ENCODE measurements around the gene ASRGL1.

ASRGL1 gene

GRCh38 chr11:62419314-62419929 is 82.2 kb downstream of the ASRGL1 start:
- no peak for DNase-seq

DNA sequence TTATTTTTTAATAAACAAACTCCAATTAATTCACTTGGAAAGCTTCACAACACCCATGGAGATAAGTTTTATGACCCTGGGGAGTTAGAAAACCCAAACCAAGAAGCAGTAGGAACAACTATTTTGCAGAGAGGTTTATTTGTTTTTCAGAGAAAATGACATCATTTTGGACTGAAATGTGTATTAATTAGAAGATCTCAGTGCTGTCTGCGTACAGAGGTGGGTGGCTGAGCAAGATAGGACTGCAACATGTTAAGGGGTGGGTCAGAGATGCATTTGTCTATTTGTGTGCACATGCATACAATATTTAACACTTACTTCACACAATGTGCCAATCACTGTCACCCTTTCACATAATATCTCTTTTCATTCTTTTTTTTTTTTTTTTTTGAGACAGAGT is 82.7 kb downstream of the ASRGL1 start:
- no peak for DNase-seq

DNA sequence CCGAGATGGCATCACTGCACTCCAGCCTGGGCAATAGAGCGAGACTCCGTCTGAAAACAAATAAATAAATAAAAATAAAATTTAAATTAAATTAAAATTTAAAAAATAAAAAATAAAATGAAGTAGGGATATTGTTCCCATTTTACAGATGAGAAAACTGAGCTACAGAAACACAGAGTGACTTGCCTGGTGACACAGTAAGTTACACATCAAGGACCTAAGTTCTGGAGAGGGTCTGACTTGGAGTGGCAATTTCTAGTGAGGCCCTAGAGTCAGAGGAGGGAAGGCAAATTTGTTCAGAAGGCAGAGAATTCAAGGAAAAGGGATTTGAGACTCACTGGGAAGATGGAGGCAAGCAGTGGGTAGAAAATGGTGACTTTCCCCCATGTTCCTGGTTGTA is 83.6 kb downstream of the ASRGL1 start:
- no peak for DNase-seq

- DNase-seq, result no peak
Observed at GRCh38 chr11:62421996-62422395, 84.7 kb downstream of the ASRGL1 start.

DNA sequence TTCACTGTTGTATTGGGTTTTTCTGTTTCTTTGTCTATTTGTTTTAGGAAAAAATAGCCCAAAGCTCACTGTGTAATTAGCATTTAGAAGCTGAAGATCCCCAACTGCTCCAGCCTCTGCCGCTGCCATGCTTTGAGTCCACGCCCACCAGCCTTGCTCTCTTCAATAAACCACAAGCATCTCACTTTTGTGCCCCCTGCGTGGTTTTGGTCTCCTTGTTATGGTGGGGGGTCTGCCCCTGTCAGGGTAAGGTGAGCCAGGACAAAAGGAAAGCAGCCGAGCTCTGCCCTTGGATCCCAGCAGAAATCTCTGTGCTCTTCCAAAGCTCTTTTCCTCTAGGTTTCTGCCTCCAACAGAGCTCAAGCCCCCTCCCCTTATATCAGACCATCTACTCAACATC is 85.8 kb downstream of the ASRGL1 start:
- DNase-seq, result no peak

GRCh38 chr11:62427630-62428233 is 90.5 kb downstream of the ASRGL1 start:
- DNase-seq, result no peak

DNA sequence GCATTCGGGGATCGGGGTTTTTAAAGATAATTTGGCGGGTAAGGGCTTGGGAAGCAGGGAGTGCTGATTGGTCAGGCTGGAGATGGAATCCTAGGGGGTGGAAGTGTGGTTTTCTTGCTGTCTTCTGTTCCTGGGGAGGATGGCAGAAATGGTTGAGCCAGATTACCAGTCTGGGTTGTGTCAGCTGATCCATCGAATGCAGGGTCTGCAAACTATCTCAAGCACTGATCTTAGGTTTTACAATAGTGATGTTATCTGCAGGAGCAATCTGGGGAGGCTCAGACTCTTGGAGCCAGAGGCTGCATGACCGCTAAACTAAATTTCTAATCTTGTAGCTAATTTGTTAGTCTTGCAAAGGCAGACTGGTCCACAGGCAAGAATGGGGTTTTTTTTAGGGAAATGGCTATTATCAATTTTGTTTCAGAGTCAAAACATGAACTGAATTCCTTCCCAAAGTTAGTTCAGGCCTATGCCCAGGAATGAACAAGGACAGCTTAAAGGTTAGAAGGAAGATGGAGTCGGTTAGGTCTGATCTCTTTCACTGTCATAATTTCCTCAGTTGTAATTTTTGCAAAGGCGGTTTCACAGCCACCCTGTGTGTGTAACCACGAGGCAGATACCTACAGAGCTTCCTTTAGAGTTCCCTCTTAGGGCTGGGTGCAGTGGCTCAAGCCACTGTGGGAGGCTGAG is 91.8 kb downstream of the ASRGL1 start:
- DNase-seq, result no peak

GRCh38 chr11:62430425-62430824 is 93.2 kb downstream of the ASRGL1 start:
- DNase-seq, result no peak

DNA sequence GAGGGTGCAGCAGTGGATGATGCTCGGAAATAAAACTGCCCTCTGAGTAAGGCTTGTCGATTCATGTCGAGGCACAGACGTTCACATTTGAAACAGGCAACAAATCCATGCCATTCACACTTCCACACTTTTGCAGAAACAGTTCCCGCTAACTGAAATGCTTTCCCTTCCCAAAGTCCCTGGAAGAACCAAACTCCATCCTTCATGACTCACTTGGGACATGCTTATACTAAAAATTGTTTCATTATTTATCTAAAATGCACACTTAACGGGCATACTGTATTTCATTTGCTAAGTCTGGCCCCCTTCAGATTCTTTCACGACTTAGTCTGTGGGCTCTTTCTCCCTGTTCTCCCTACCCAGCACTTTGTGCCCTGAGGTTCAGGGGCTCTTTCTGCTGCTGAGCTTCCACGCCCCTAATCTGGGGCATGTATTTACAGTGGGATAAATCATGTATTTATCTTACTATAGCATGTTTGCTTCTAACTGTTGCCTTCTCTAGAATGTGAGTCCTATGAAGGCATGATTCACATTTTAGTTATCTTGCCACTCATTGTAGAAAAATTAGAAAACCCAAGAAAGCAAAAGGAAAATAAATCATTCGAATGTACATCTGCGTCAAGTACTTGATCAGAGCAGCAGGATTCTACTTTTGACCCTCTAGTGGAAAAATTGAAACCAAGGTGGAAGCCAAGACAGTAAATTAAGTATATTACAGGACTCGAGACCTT is 94.1 kb downstream of the ASRGL1 start:
- DNase-seq, result no peak

GRCh38 chr11:62432695-62433094 is 95.4 kb downstream of the ASRGL1 start:
- DNase-seq, result no peak

DNA sequence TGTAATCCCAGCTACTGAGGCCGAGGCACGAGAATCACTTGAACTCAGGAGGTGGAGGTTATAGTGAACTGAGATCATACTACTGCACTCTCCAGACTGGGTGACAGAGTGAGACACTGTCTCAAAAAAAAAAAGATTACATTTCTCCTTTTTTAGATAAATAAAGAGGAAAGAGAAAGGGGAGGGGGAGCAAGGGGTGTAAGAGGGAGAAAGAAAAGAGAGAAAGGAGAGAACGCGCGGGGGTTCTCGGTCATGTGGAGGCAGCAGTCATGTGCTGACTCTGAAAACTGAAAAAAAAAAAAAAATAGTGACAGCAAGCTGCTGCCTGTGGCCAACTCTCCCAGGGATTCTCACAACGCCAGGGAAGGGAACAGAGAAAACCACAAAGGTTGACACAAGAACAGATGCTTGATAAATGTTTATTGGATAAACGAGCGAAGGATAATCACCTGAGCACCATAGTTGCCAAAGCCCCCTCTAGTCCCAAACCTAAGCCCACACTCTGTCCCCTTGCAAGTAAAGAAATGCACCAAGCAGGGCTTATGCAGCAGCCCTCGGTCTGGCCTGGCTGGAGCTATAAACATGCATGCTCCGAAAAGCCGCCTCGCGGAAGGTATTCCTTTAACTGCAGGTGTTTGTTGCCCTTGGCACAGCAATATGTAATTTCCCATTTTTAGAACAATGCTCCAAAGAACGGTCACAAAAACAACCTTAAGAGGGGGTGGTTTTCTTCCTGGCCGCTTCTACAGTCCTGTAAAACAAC is 96.1 kb downstream of the ASRGL1 start:
- no peak for DNase-seq

DNA sequence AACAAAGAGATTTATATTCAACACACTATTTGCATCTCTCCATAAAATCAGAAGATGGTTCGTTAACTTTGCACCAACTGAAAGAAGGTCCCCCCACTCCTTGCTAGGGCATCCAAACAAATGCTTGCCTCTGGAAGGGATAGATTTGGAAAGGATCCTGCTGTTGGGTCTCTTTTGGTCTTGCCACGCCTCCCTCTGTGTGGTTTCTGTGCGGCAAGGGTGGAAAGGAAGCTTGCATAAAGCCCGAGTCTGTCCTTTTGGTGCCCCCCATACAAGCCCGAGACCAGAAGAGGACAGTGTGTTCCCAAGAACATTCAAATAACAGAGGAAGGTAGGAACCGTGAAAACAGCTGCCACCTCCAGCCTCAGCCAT is 96.6 kb downstream of the ASRGL1 start:
- DNase-seq, result no peak

GRCh38 chr11:62435846-62436660 is 98.8 kb downstream of the ASRGL1 start:
- DNase-seq, result no peak

GRCh38 chr11:62437616-62438015 is 100.4 kb downstream of the ASRGL1 start:
- no peak for DNase-seq

- no peak for DNase-seq
Observed at GRCh38 chr11:62438641-62439040, 101.4 kb downstream of the ASRGL1 start.

DNA sequence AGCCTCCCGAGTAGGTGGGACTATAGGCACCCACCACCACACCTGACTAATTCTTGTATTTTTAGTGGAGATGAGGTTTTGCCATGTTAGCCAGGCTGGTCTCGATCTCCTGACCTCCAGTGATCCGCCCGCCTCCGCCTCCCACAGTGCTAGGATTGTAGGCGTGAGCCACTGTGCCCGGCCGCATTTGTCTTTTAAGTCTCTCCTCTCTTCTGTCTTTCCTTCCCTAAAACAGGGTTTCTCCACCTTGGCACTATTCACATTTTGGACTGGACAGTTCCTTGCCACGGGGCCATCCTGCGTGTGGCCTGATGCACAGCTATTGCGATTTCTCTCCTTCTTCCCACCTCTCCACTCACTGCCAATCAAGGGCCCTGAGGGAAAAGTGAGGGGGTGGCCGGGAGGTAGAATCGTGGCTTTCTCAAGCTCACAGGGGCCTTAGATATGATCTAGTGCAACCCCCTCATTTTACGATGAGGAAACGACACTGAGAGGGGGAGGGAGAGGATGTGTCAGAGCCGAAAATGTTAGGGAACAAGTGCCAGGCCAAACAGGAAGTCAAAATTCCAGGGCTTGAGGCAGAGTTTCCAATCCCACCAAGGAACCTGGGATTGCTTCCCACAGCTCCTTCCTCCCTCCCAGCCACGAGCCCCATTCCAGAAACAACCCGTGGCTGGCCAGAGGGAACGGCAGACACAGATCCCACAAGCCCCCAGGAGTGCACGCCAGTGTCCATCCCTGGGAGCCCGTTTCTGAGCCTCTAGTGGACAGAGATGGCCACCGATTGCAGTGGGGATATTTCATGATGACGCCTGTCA is 102.7 kb downstream of the ASRGL1 start:
- no peak for DNase-seq
